ENCODE measurements around the gene ZFYVE27.

The ZFYVE27 gene

DNA sequence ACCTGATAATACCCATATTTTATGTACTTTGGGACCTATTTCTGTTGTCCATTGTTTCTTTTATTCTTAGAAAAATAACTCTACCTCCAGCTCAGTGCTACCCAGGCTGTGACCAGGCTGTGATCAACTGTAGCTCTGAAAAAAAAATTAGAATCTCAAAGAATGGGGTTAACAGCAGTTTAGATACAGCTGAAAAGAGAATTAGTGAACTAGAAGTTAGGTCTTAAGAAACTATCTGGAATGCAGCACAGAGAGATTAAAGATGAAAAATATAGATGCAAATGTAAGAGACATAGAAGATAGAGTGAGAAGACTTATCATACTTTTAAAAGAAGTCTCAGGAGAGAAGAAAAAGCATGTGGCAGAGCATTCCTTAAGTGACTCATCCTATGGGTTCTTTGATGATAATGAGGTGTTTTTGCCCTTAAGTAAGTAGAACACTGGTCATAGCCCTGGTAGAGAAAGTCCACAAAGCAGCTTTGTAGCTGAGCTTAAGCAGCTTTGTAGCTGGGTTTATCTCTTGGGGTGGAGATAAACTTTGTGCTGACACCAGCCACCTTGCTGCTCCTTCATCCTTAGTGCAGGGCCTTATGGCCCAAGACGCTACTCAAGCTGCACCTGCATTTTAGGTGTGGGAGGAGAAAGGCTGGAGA is 62.2 kb downstream of the ZFYVE27 start:
- DNase-seq, result no peak

DNA sequence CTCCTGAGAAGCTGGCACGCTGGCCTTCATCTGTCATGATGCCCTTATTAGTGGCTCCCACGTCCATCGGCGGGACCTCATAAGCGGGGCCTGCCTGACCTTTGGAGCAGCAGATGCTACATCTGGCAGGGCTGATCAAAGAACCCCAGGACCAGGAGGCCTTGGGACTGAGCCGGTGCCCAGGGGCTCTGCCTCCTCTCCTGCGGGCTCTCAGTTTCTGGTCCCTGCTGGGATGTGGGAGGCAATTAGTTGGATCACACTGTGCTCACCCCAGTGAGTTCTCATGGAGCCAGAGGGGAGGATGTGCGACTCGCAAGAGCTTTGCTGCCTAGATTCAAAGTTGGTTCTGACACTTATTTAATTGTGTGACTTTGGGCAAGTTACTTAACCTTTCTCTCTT is 63.5 kb downstream of the ZFYVE27 start:
- no peak for DNase-seq

DNA sequence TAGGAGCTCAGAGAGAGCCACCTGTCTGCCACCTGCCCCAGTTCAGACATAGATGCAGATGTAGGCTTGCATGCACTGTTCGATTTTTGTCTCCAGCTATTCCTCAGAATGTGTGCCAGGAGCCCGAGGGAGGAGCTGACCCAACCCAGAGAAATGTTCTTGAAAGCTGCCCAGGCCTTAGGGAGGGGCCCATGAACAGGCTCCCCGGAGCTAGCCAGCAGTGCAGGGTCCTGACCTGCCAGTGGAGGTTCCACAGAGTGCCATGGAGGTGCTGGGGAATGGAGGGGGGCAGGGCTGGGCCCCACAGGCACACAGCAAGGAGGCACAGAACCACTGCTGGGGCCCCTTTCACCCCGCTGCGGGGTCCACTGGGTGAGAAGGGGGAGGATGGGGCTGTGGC is 64.5 kb downstream of the ZFYVE27 start:
- no peak for DNase-seq

DNA sequence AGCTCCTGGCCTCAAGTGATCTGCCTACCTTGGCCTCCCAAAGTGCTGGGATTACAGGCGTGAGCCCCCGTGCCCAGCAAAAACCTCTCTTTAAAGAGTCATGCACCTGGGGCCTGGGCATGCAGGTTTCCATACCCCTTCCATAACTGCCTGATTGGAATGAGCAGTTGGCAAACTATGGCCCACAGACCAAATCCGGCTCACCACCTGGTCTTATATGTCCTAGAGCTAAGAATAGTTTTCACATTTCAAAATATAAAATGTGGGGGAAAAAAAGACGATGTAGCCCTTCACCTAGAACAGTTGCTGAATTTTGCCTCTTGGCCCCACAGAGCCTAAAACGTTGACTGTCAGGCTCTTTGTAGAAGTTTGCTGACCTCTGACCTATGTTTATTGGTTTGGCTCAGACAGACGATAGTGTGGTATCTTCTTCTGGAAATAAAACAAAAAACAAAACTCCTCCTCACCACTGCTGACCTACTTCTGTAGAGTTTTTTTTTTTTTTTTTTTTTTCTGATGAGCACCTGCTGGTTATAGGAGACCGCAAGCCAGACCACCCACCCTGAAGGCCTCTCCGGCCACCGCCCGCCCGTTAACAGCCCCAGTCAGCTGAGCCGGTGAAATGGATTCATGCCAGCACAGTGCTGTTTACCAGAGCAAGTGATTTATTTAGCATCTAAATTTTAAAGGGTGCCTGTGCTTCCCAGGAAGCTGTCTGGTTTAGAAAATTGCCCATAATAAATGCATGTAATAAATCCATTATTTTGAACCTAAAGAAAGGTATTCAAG is 68.4 kb downstream of the ZFYVE27 start:
- no peak for DNase-seq

DNA sequence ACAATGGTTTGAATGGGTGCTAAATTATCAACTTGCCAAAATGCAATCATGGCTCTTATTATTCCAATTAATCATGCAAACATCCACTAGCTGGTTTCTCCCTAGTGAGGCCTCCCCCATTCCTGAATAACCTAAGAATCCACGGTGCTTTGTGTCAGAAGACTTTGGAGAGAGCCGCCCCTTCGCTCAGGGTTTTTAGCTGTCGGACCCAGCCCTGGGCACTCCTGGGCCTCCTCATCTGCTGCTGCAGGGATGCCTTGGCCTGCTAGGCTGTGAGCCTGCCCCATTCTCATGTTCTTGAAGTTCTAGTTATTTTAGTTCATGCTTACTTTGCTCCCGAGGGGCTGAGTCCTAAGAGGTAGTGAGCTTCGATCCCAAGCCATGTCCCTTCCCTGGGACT is 69.0 kb downstream of the ZFYVE27 start:
- no peak for DNase-seq

DNA sequence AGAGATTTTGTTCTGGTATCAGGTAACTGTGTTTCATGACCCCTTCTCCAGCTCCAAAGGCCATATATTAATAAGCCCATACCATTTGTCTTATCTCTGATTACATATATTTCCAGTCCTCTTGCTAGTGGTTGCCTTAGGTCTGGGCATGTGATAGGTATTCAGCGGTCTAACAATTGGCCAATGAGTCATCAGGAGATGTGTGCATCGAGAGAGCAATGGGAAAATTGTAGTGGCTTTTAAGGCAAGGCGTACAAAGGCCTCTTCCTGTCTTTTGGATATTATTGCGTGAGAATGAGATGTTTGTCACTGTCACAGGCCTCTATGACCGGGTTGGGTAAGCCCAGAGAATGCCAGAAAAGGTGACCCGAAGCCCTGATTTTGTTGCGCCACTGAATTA is 73.5 kb downstream of the ZFYVE27 start:
- no peak for DNase-seq
